ENCODE data around the gene PYCR2. TPM values are rescaled to one million over a fixed set of nuclear protein-coding genes. Genes with fewer than 3 reads are reported as not detected.

PYCR2 gene
- polyA plus RNA-seq, 4 donors = 41.1 to 64.4 (median 56.4) TPM

DNA sequence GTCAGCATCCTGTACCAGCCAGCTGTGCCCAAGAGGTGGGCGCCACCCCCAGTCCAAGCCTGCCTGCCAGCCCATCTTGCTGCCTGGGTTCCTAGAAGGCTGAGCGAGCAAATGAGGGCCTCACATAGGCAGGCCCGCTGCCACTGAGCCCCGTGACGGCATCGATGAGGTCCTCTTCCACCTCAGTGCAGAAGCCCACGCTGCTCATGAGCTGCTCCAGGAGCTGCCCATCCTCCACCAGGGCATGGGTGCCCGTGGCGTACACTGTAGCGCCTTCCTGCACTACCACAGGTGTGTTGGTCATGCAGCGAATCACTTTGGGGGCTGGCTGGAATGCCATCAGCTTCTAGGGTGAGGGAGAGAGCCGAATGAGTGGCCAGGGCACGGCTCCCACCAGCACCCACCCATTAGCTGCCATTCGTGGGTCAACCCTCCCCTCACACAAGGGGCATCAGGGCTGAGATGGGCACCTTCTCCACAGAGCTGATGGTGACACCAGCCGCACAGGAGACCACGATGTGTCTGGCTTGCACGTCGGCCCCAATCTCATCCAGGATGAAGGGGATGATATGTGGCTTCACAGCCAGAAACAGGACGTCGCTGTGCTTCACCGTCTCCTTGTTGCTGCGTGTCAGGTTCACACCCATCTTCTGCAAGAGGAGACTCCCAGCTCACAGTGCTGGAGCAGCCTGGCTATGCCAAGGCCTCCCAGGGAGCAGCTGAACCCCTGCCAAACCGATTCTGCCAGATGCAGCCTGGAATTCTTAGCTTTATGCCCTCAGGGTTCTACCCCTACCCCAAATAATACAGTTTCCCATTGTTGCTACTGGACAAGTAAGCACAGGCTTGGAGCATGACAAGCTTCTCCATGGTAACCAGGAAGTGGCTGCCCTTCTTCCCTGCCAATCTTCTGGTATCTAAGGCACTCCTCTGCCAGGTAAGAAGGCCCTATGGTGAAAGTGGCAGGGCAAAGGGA is 2.0 kb downstream of the PYCR2 start:
- no peak for DNase-seq (ENCODE audit: low read depth in 4 of 4, low spot score in 2 of 4)

DNA sequence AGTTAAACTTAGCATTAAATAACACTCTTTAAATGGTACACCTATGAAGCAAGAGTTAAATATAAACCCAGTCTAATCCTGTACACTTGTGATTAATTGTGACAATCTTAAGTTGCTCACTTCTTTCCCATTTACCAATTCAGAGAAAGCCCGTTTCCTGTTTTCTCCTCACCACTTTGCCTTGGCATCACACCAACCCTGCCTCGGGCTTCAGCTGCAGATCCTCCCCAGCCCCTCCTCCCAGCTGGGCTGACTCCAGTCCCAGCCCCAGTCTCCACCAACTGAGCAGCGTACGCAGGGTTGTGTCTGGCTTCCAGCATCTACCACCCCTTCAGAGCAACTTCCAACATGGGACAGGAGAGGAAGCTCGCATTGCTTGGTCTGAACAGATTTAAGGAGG is 4.1 kb downstream of the PYCR2 start:
- no peak for DNase-seq (ENCODE audit: low read depth in 4 of 4, low spot score in 2 of 4)

DNA sequence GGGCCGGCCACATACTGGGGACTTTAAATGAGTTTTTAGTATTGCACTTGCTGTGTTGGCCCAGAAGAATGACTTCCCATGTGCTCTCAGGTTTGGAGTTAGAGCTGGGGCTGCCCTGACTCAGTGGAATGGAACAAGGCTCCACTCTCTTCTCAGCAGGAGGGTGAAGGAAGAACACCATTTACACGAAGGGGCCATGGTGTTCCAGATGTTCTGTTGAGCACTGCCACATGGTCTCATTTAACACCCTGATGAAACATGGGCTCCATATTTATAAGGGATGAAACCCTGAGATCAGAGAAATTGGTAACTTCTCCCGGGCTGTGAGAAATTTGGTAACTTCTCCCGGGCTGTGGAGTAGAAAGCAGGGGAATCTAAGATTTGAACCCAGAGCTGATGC is 5.8 kb downstream of the PYCR2 start:
- DNase-seq (ENCODE audit: low read depth in 4 of 4, low spot score in 2 of 4) = no peak

DNA sequence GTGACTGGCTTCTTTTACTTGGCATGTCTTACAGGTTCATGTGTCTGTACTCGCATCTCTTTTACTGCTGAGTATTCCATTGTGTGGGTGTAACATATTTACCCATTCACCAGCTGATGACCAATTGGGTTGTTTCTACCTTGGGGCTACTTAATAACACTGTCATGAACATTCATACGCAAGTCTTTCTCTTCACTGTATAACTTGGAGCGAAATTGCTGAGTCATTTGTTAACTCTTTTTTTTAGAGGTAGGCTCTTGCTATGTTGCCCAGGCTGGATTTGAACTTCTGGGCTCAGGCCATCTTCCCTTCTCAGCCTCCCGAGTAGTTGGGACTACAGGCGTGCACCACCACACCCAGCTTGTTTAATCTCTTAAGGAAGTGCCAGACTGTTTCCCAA is 6.5 kb downstream of the PYCR2 start:
- DNase-seq (ENCODE audit: low read depth in 4 of 4, low spot score in 2 of 4) = no peak

DNA sequence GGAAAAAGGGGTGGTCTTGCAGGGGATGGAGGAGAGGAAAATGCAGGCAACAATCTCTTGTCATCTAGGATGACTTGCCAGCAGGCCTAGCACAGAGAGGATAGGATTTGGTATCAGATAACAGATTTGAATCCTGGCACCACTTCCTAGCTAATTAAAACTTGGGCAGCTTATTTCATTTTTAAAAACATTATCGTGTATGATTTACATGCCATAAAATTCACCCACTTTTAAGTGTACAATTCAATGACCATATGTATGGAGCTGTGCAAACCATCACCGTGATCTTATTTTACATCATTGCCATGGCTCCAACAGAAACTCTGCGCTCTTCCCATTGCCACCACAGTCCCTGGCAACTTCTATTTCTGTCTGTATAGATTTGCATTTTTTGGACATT is 6.9 kb downstream of the PYCR2 start:
- no peak for DNase-seq (ENCODE audit: low read depth in 4 of 4, low spot score in 2 of 4)

DNA sequence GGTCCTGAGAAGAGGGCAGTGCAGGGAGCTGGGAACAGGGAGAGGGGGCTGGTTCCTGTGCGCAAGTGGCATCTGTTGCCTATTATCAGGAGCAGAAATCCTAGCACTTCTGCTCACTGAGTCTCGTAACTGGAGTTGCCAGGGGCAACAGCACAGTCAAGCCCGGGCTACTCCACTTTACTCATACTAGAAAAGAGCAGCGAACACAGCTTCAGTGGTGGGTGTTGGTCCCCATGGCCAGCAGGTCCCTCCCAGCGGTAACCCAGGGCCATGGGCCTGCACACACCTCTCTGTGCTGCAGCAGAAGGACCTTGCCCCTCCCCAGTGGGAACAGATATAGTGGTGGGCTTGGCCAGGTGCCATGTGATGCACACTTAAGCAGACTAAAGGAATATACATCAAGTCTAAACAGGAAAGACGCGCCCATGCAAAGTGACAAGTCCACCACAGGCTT is 8.5 kb downstream of the PYCR2 start:
- no peak for DNase-seq (ENCODE audit: low read depth in 4 of 4, low spot score in 2 of 4)

DNA sequence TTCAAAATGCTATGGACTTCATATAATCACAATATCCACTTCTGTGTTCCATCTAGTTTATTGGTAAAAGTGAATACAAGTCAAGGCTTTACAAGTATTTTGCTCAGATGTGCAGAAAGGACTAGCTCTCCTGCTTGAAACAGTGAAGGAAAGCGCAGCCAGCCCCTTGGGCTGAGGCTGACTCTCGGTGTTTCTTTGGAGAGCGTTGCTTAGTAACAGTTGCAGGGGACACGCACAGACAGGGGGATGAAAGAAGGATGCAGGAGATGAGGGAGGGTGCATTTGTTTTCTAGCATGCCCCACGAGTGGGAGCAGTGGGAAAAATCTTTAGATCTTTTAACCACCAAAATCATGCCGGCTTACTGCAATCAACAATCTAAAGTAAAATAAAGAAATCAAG is 9.1 kb downstream of the PYCR2 start:
- DNase-seq (ENCODE audit: low read depth in 4 of 4, low spot score in 2 of 4) = no peak

DNA sequence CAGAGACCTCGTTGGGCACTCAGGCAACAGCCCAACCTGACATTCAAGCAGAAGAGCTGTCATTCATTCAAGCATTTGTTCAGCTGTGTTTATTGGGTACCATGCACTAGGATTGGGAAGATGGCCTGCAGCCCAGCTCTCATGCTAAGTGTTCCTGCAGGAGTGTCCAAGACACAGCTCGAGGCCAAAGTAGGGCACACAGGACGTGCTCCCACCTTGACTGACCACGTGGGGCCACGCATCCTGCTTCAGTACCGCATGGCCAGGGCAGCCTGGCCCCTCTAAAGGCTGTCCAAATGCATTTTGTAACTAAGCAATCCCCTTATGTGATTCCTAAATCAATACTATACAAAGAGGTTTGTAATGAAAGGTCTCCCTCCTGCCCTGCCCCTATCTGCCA is 9.7 kb downstream of the PYCR2 start:
- no peak for DNase-seq (ENCODE audit: low read depth in 4 of 4, low spot score in 2 of 4)

DNA sequence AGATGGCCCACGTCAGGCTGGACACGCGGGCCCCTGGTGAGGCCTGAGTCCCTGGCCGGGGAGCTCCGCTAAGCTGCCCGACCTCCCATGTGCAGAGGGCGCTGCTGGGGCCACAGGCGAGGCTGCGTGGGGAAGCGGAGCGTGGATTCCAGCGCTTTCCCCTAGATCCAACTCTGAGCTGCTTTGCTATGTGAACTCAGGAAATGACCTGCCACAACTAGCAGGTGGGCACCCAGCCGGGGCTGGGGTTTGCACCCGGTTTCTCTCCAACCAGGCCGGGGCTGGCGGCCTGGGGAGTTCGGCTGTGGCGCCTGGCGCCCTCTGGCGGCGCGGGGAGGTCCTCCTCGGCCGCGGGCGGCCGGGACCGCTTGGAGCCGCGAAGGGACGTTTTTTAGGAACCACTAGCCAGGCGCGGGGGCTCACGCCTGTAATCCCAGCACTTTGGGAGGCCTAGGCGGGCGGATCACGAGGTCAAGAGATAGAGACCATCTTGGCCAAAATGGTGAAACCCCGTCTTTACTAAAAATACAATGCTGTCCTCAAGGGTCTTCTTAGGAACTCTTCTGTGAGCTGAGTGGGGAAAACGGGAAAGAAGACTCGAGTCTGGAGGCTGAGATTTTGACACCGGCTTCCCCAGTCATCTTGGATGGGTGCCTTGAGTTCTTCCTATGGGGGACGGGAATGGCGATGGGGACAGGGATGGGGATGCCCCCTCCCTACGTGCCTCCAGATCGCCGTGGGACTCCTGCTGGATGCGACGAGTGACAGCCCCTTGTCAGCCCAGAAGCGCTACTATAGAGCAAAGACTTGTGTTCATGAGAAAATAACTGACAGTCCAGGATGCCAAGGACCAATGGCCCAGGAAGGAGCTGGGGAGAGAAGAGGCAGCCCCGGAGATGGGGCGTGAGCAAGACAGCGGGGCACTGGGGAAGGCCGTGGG is 12.6 kb downstream of the PYCR2 start:
- DNase-seq (ENCODE audit: low read depth in 4 of 4, low spot score in 2 of 4) = peak in 2 of 4 donors; percentile 42 to 49

DNA sequence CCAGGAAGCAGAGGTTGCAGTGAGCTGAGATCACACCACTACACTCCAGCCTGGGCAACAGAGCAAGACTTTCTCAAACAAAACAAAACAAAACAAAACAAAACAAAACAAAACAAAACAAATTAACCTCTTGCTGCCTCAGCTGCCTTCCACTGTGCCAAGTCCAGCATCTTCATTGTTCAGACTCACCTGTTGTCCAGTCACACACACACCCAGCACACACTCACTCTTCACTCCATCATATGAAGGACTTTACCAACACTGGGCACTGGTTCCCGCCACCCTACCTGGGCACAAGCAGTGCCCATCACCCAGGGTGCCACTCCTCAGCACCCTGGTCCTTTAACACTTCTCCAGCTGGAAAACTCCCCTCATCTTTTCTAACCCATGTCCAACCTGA is 14.6 kb downstream of the PYCR2 start:
- DNase-seq (ENCODE audit: low read depth in 4 of 4, low spot score in 2 of 4) = no peak

DNA sequence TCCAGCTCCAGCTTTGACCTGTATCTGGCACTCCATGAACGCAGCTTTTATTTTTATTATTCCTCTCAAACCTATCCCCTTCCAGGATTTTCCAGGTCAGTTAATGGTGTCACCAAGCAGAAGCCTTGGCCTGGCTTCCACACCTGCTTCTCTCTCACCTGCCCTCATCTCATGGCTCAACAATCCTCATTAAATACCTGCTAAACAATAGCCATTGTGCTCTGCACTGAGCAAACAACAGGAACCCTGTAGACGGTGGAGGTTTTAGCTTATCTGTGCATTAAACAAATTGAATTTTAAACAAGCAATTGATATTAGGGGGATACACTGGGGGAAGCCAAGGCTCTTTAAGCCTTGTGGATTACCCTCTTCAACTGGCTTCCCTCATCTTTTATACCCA is 15.3 kb downstream of the PYCR2 start:
- DNase-seq (ENCODE audit: low read depth in 4 of 4, low spot score in 2 of 4) = no peak

DNA sequence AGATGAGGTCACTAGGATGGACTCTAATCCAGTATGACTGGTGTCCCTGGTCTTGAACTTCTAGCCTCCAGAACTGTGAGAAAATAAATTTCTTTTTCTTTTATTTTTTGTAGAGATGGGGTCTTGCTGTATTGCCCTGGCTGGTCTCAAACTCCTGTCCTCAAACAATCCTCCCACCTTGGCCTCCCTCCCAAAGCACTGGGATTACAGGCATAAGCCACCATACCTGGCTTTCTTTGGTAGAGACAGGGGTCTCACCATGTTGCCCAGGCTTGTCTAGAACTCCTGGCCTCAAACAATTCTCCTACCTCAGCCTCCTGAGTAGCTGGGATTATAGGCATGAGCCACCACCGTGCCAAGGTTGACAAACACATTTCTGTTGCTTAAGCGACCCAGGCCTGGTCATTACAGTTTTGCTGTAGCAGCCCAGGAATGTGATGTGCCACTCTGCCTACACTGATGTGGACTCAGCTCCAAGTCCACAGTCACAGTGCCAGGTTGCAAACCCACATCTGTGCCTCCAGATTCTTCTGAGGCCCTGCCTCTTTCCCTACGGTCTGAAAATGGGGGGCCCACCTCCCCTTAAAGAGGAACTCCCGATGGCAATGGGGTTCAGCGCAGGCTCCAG is 15.9 kb downstream of the PYCR2 start:
- no peak for DNase-seq (ENCODE audit: low read depth in 4 of 4, low spot score in 2 of 4)

DNA sequence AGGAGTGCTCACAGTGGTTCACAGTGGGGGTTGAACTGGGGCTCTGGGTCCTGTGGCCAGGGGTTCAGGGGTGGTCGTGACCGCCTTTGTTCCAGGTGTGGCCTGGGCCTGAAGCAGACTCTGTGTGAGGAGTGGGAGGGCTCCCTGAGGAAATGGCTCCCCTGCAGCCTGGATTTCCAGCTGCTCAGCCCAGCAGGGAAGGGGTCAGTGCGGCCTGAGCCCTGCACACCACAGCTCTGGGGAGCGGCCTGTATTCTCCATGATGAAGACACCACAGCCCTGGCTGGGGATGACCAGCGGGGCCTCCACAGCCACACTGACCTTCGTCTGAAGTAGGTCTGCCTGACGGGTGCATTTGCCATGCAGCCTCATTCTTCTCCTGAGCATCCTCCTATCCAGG is 16.7 kb downstream of the PYCR2 start:
- DNase-seq (ENCODE audit: low read depth in 4 of 4, low spot score in 2 of 4) = no peak

DNA sequence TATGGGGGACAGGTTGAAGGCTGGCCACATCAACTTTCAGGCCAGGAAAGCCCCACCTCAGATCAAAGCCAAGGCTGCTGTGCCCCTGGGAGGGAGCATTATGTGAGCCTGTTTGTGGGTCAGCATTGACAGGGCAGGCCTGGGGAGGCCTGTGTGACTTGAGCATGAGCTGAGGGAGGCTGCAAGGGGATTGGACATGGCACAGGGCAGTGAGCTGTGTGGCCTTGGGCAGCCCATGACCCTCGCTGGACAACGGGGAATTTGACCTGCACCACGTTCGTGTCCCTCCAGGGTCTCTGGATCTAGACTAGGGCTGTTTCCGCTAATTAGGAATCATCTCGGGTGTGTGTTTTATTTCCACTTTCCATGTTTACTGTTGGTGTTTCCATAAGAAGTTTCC is 17.6 kb downstream of the PYCR2 start:
- no peak for DNase-seq (ENCODE audit: low read depth in 4 of 4, low spot score in 2 of 4)

DNA sequence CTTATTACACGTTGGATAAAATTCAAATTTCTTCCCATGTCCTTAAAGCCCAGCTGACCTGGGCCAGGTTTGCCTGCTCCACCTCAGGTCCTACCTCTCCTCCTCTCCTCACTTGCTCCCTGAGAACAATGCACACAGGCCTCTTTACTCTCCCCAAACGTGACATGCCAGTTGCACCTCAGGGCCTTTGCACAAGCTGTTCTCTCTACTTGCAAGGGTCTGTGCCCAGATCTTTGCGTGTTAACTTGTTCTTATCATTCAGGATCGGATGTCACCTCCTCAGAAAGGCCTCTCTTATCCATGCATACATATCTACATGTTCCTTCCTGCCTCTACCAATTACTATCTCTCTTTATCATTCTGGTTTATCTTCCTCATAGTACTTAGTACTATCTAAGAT is 20.4 kb downstream of the PYCR2 start:
- DNase-seq (ENCODE audit: low read depth in 4 of 4, low spot score in 2 of 4) = no peak

DNA sequence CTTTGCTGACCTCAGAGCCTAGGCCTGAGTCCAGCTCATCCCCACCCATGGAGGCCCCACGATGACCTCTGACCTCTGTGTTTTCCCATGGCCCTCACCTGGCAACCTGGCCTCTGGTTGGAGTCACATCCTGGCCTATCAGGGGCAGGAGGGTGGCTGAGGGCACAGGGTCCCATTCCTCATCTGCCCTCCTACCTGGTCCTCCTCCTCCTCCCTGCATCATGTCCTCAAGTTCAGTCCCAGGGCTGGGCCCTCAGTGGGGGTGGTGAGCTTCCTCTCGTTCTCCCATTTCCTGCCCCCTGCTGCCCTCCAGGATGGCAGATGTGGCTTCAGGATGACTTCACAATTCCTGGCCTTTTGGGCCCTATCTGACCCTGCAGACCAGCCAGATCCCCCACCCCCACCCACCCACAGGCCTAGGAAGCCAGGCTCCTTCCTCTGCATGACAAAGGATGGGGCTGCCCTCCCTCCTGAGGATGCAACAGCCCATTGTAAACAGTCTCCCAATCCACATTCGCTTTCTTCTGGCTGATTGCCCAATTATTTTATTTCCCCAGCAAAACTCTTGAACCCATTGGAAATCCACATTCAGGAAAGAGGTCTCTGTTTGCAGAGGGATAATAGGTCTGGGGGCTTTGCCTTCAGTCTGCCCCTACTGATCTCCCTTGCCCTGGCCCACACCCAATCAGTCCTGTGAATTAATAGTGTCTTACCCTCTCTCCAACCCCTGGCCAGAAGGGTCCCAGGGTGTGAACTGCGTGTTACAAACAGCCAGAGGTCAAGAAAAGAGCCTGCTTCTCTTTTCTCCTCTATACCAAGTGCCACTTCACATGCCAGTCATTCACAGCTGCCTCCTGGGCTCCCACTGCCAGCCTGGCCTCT is 24.8 kb downstream of the PYCR2 start:
- no peak for DNase-seq (ENCODE audit: low read depth in 4 of 4, low spot score in 2 of 4)

DNA sequence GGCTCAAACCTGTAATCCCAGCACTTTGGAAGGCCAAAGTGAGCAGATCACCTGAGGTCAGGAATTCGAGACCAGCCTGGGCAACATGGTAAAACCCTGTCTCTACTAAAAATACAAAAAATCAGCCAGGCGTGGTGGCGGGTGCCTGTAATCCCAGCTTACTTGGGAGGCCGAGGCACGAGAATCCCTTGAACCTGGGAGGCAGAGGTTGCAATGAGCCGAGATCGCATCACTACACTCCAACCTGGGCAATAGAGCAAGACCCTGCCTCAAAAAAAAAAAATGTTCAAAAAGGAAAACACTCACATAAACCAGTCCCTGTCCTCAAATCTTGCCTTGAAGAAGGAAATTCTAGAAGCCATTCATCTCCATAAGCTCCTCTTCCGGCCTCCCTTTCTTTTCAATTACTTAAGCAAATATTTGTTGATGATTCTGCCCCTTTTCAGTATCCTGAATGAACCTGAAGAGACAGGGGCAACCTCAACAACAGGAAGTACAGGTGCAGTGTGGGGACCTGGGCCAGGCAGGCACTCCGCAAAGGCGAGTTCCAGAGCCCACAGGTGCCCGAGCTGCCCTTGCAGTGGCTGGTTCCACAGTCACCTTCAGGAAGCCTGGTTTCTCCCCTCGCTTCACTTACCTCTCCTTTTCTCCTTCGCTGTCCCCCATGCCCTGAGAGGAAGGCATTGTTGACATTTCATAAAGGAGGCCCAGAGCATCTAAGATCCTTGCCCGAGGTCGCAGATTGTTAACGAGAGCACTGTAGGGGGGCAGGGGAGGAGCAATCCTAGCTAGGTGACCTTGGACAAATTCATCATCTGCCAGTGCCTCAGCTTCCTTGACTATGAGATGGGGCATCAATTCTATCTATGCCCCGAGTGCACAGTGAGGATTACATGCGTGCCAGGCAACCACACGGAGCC is 26.2 kb downstream of the PYCR2 start:
- DNase-seq (ENCODE audit: low read depth in 4 of 4, low spot score in 2 of 4) = no peak

DNA sequence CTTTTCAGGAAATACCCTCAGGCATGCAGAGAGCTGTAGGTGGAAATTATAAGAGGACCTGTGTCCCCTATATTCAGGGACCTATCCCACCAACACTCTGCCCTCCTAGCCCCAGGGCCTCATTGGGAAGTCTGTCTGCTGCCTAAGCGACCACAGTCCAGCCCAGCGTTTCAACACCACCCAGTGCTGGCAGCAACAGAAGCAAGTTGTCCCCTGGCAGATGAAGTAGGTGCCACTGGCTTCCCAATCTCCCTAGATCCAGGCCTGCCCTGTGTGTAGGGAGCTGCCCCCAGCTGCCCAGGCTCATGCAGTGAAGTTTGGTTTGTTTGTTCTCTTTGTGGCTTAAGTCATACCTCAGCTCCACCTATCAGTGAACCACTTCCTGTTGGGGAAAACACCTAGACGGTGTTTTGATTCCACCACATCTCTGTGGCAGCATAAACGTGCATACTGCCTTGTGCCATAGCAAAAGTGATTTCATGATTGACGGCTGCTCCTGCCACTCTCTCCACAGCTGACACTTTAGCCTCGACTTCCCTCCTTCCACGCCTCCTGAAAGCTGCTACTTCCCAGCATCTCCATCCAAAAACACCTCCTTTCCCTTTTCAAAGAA is 27.0 kb downstream of the PYCR2 start:
- DNase-seq (ENCODE audit: low read depth in 4 of 4, low spot score in 2 of 4) = no peak
